SK-N-SH (cell line): ENCODE data around the gene CDKN3. TPM values are rescaled to one million over a fixed set of nuclear protein-coding genes. Genes with fewer than 3 reads are reported as not detected.

ENCODE experiments used
- CTCF ChIA-PET: fragments of 300-600, 350-600 bp; formaldehyde crosslinking; extraction: SDS; loops from one replicate; lab custom pipeline; 2021; lab: Yijun Ruan, JAX
- POLR2A ChIA-PET: fragments of 350-600 bp; sonication (Branson Sonifier 250); formaldehyde crosslinking; extraction: SDS; loops from one replicate; lab custom pipeline; 2020; ENCODE audit warnings: antibody characterized with exemption, inconsistent platforms; lab: Yijun Ruan, JAX
- DNase-seq: peaks from one replicate; pipeline ENCODE4 v3.0.0; 2012
- H2AFZ ChIP-seq: fragments of 200-600 bp; sonication (generic); 2 replicates; pipeline ENCODE4 v1.8.1; 2016; ENCODE audit warnings: antibody characterized with exemption, mild to moderate bottlenecking, low read depth
- H3F3A ChIP-seq: fragments of 200-600 bp; sonication (generic); replicated peaks from 2 replicates; pipeline ENCODE3; 2016; ENCODE audit warnings: antibody characterized with exemption, mild to moderate bottlenecking; ENCODE audit not compliant: insufficient read depth
- H3K27ac ChIP-seq, 2 experiments: fragments of 200-500 bp in 1 of 2; fragments of 200-600 bp in 1 of 2; sonication (Bioruptor generic) in 1 of 2; sonication (generic), shearing (Covaris generic) in 1 of 2; 2 replicates each; pipeline versions ENCODE4 v1.5.1 to v1.6.1; 2014 to 2016; ENCODE audit warnings: low read depth in 2 of 2, inconsistent platforms in 1 of 2, low read length in 1 of 2, mild to moderate bottlenecking in 1 of 2, mixed read lengths in 1 of 2
- H3K27me3 ChIP-seq: fragments of 200-600 bp; sonication (generic), shearing (Covaris generic); 2 replicates; pipeline ENCODE4 v1.6.1; 2016; ENCODE audit warnings: mixed run types; ENCODE audit not compliant: insufficient read depth
- H3K36me3 ChIP-seq, 2 experiments: fragments of 200-500 bp in 1 of 2; fragments of 200-600 bp in 1 of 2; sonication (Bioruptor generic) in 1 of 2; sonication (generic) in 1 of 2; replicated peaks in 1 of 2; 2 replicates each; pipeline versions ENCODE3 to v1.5.1; 2014 to 2016; ENCODE audit warnings: low read length in 1 of 2, mild to moderate bottlenecking in 1 of 2; ENCODE audit not compliant: insufficient read depth in 2 of 2, control insufficient read depth in 1 of 2
- H3K4me1 ChIP-seq, 2 experiments: fragments of 200-500 bp in 1 of 2; fragments of 200-600 bp in 1 of 2; sonication (Bioruptor generic) in 1 of 2; sonication (generic), shearing (Covaris generic) in 1 of 2; 2 replicates each; pipeline versions ENCODE4 v1.5.1 to v1.6.1; 2014 to 2016; ENCODE audit warnings: low read depth in 1 of 2, low read length in 1 of 2, mixed run types in 1 of 2; ENCODE audit not compliant: insufficient read depth in 2 of 2, control insufficient read depth in 1 of 2
- H3K4me2 ChIP-seq: fragments of 200-600 bp; sonication (generic), shearing (Covaris generic); 2 replicates; pipeline ENCODE4 v1.6.1; 2017; ENCODE audit warnings: mixed run types
- H3K4me3 ChIP-seq, 2 experiments: fragments of 200-500 bp in 1 of 2; fragments of 200-600 bp in 1 of 2; sonication (Bioruptor generic) in 1 of 2; sonication (generic), shearing (Covaris generic) in 1 of 2; 2 replicates each; pipeline versions ENCODE4 v1.5.1 to v1.8.1; 2014 to 2016; ENCODE audit warnings: low read depth in 2 of 2, inconsistent platforms in 1 of 2, low read length in 1 of 2, mild to moderate bottlenecking in 1 of 2, mixed read lengths in 1 of 2, moderate library complexity in 1 of 2
- H3K79me2 ChIP-seq: fragments of 200-600 bp; sonication (generic); 2 replicates; pipeline ENCODE4 v1.8.1; 2017; ENCODE audit warnings: mild to moderate bottlenecking; ENCODE audit not compliant: insufficient read depth
- H3K9ac ChIP-seq: fragments of 200-600 bp; sonication (generic); 2 replicates; pipeline ENCODE4 v1.6.1; 2017; ENCODE audit warnings: mixed run types
- H3K9me2 ChIP-seq: fragments of 200-600 bp; sonication (generic); 2 replicates; pipeline ENCODE4 v1.6.1; 2017; ENCODE audit warnings: mixed run types
- H3K9me3 ChIP-seq: fragments of 200-600 bp; sonication (generic); 2 replicates; pipeline ENCODE4 v1.6.1; 2017; ENCODE audit warnings: mixed run types, mild to moderate bottlenecking, moderate library complexity
- H4K20me1 ChIP-seq: fragments of 200-600 bp; sonication (generic); 2 replicates; pipeline ENCODE4 v1.6.1; 2017; ENCODE audit warnings: mild to moderate bottlenecking, mixed run types; ENCODE audit not compliant: insufficient read depth
- CHD2 ChIP-seq: fragments of 150-350 bp; IDR thresholded peaks from 2 replicates; pipeline ENCODE4 v1.6.1; 2018; ENCODE audit warnings: low read length; ENCODE audit not compliant: partially characterized antibody
- FOXJ3 ChIP-seq: sonication (generic); formaldehyde crosslinking; IDR thresholded peaks from 2 replicates; pipeline ENCODE4 v1.5.1; 2020; ENCODE audit warnings: mild to moderate bottlenecking, missing genetic modification reagents
- JUND ChIP-seq: IDR thresholded peaks from 2 replicates; pipeline ENCODE4 v1.4.0; 2012
- MEF2A ChIP-seq: IDR thresholded peaks from 2 replicates; pipeline ENCODE4 v1.4.0; 2012; ENCODE audit warnings: low read depth, borderline replicate concordance
- NFIC ChIP-seq: IDR thresholded peaks from 2 replicates; pipeline ENCODE4 v1.4.0; 2012; ENCODE audit warnings: borderline replicate concordance
- NRF1 ChIP-seq: IDR thresholded peaks from 2 replicates; pipeline ENCODE4 v1.6.1; 2012; ENCODE audit warnings: low read depth, mild to moderate bottlenecking, low read length
- POLR2AphosphoS5 ChIP-seq: IDR thresholded peaks from 2 replicates; pipeline ENCODE4 v1.6.1; 2012; ENCODE audit warnings: low read depth, low read length
- RAD21 ChIP-seq: IDR thresholded peaks from 2 replicates; pipeline ENCODE4 v1.6.1; 2012; ENCODE audit warnings: mild to moderate bottlenecking, low read length
- RFX5 ChIP-seq: IDR thresholded peaks from 2 replicates; pipeline ENCODE4 v1.6.1; 2012; ENCODE audit warnings: mild to moderate bottlenecking, improper control_type of control experiment, low read length
- SIN3A ChIP-seq: IDR thresholded peaks from 2 replicates; pipeline ENCODE4 v1.6.1; 2012; ENCODE audit warnings: low read depth, mild to moderate bottlenecking, low read length, moderate library complexity, borderline replicate concordance
- SMC3 ChIP-seq: IDR thresholded peaks from 2 replicates; pipeline ENCODE4 v1.6.1; 2012; ENCODE audit warnings: low read depth, low read length, improper control_type of control experiment
- TCF12 ChIP-seq: IDR thresholded peaks from 2 replicates; pipeline ENCODE4 v1.4.0; 2012
- TEAD4 ChIP-seq: IDR thresholded peaks from 2 replicates; pipeline ENCODE4 v1.4.0; 2012; ENCODE audit warnings: mild to moderate bottlenecking, borderline replicate concordance; ENCODE audit not compliant: insufficient read depth
- WGBS: methylation state at CpG from one replicate; pipeline ENCODE4 v1.1.6; 2017; ENCODE audit warnings: low lambda C conversion rate; 5-methylcytosine and 5-hydroxymethylcytosine counted together
- polyA plus RNA-seq, 3 experiments: library from polyadenylated mRNA; depleted of rRNA; stranded (reverse); fragments of >200 nt; gene quantifications; 2 replicates each; pipeline ENCODE4 v1.2.3, GENCODE V29; 2012
- TF ChIP-seq, protein P1 (sequence below): IDR thresholded peaks from 2 replicates; pipeline ENCODE4 v1.6.1; 2012; ENCODE audit warnings: mild to moderate bottlenecking, low read depth, low read length, moderate library complexity
- TF ChIP-seq, protein P2 (sequence below): IDR thresholded peaks from 2 replicates; pipeline ENCODE4 v1.4.0; 2012; ENCODE audit warnings: low read depth, borderline replicate concordance

Gene CDKN3
- polyA plus RNA-seq, 1 of the 3 experiments (the other 2 are of a cell fraction) = 26.7 TPM

DNA sequence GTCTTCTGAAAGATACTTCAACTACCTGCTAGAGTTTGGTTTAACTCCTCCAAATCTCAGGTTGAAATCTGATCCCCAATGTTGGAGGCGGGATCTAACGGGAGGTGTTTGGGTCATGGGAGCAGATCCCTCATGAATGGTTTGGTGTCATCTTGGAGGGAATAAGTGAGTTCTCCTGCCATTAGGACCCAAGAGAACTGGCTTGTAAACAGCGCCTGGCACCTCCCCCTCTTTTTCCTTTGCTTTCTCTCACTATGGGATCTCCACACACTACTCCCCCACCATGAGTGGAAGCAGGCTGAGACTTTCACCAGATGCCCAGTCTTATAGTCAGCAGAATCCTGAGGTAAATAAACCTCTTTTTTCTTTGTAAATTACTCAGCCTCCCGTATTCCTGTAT lies 41.9 kb downstream of the CDKN3 start:
- Histone ChIP-seq H3K27ac (no peak overlapping the region), H3K27me3 (no peaks in the 10 kb centered on the region), H2AFZ (no peak overlapping the region), H3K9me2 (no peaks in the 10 kb centered on the region), H3K4me2 (no peak overlapping the region), H4K20me1 (peaks cover 31% of the 10 kb centered on the region), H3K4me1 (peaks cover 18% of the 10 kb centered on the region in 2 experiments; a peak in 3 of 4 replicates), H3K79me2 (peaks cover 71% of the 10 kb centered on the region), H3F3A (peaks cover 19% of the 10 kb centered on the region), H3K9ac (no peak overlapping the region), H3K9me3 (no peaks in the 10 kb centered on the region), H3K4me3 (no peak overlapping the region), H3K36me3 (peaks cover 14 to 24% of the 10 kb centered on the region in 2 experiments)
- 96% methylated on average over 4 of the region's 4 CpGs for WGBS
- CTCF ChIA-PET = no interaction called here
- DNase-seq = no peak
- no peak for TF ChIP-seq CHD2
- TF ChIP-seq, protein P1, sequence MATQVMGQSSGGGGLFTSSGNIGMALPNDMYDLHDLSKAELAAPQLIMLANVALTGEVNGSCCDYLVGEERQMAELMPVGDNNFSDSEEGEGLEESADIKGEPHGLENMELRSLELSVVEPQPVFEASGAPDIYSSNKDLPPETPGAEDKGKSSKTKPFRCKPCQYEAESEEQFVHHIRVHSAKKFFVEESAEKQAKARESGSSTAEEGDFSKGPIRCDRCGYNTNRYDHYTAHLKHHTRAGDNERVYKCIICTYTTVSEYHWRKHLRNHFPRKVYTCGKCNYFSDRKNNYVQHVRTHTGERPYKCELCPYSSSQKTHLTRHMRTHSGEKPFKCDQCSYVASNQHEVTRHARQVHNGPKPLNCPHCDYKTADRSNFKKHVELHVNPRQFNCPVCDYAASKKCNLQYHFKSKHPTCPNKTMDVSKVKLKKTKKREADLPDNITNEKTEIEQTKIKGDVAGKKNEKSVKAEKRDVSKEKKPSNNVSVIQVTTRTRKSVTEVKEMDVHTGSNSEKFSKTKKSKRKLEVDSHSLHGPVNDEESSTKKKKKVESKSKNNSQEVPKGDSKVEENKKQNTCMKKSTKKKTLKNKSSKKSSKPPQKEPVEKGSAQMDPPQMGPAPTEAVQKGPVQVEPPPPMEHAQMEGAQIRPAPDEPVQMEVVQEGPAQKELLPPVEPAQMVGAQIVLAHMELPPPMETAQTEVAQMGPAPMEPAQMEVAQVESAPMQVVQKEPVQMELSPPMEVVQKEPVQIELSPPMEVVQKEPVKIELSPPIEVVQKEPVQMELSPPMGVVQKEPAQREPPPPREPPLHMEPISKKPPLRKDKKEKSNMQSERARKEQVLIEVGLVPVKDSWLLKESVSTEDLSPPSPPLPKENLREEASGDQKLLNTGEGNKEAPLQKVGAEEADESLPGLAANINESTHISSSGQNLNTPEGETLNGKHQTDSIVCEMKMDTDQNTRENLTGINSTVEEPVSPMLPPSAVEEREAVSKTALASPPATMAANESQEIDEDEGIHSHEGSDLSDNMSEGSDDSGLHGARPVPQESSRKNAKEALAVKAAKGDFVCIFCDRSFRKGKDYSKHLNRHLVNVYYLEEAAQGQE = no peak
- no peak for TF ChIP-seq JUND
- TF ChIP-seq POLR2AphosphoS5 = no peak
- TF ChIP-seq SMC3 = no peak
- TF ChIP-seq SIN3A = no peak
- no peak for TF ChIP-seq TEAD4
- TF ChIP-seq FOXJ3 = no peak
- TF ChIP-seq NFIC = no peak
- TF ChIP-seq MEF2A = no peak
- no peak for TF ChIP-seq RAD21
- TF ChIP-seq RFX5 = no peak
- TF ChIP-seq NRF1 = no peak
- no peak for TF ChIP-seq TCF12
- POLR2A ChIA-PET = no interaction called here

DNA sequence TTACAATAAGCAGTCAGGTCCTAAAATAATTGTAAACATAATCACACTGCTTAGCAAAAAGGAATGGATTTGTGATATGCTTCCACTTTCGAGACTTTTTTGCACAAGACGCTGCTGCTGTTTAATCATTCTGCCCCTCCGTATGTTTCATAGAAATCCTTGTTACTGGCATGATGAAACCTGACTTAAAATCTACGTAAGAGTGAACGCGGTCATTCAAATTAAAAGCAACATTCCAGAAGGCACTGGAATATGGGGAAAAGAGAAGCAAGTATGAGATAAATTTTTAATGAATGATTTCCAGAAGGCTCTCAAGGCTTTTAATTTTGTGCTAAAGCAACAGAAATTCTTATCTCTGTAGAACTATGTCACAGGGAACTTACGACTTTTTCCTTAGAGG lies 43.2 kb downstream of the CDKN3 start:
- no peak for DNase-seq
- peaks cover 18 to 21% of the 10 kb centered on the region in 2 experiments; a peak in 3 of 4 replicates for H3K4me1 ChIP-seq
- POLR2A ChIA-PET = no interaction called here
- no peaks in the 10 kb centered on the region for H3K9me2 ChIP-seq
- H3F3A ChIP-seq = peaks cover 14% of the 10 kb centered on the region
- peaks cover 8 to 14% of the 10 kb centered on the region in 2 experiments for H3K36me3 ChIP-seq
- TF ChIP-seq, protein P2, sequence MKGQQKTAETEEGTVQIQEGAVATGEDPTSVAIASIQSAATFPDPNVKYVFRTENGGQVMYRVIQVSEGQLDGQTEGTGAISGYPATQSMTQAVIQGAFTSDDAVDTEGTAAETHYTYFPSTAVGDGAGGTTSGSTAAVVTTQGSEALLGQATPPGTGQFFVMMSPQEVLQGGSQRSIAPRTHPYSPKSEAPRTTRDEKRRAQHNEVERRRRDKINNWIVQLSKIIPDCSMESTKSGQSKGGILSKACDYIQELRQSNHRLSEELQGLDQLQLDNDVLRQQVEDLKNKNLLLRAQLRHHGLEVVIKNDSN = no peak
- TF ChIP-seq POLR2AphosphoS5 = no peak
- H3K79me2 ChIP-seq = peaks cover 58% of the 10 kb centered on the region
- H3K4me2 ChIP-seq = peak overlapping the region; percentile 83
- WGBS = 59% methylated on average over 7 of the region's 7 CpGs
- H3K4me3 ChIP-seq = peak overlapping the region; percentile 85 to 87
- peaks cover 20% of the 10 kb centered on the region for H4K20me1 ChIP-seq
- H3K9me3 ChIP-seq = no peaks in the 10 kb centered on the region
- peak overlapping the region; percentile 90 to 99 for H3K27ac ChIP-seq
- no peak overlapping the region for H2AFZ ChIP-seq
- peak overlapping the region; percentile 91 for H3K9ac ChIP-seq
- H3K27me3 ChIP-seq = no peaks in the 10 kb centered on the region
- CTCF ChIA-PET = interaction anchor here (0.9 to 1.2 kb wide), 4 partner anchors 8 to 48 kb away, joined by 3 to 4 read pairs (median 3); no protein-coding TSS in a partner anchor
